K562 (cell line): ENCODE results near the gene SH3BP5L. TPM values are rescaled to one million over a fixed set of nuclear protein-coding genes. Genes with fewer than 3 reads are reported as not detected.

Source experiments
- ADNP ChIP-seq: fragments of 200-800 bp; sonication (Bioruptor generic); IDR thresholded peaks from 2 replicates; pipeline ENCODE4 v1.6.1; 2016; ENCODE audit warnings: missing genetic modification characterization, missing compliant biosample characterization
- CBX2 ChIP-seq: fragments of 200-600 bp; sonication (generic); IDR thresholded peaks from one replicate; pipeline ENCODE4 v1.6.1; 2012; ENCODE audit warnings: mild to moderate bottlenecking, low read length, inconsistent platforms; ENCODE audit not compliant: insufficient read depth, poor library complexity, severe bottlenecking
- CCNT2 ChIP-seq: IDR thresholded peaks from 2 replicates; pipeline ENCODE4 v1.6.1; 2011; ENCODE audit warnings: borderline replicate concordance, low read depth, mild to moderate bottlenecking, moderate library complexity, mixed read lengths, low read length; ENCODE audit not compliant: insufficient read length; ENCODE audit errors: extremely low read depth
- HCFC1 ChIP-seq: IDR thresholded peaks from 2 replicates; pipeline ENCODE4 v1.6.1; 2012; ENCODE audit warnings: low read depth, low read length, improper control_type of control experiment
- POLR2G ChIP-seq: fragments of 200-400 bp; formaldehyde crosslinking; IDR thresholded peaks from 2 replicates; pipeline ENCODE4 v1.6.1; 2017; ENCODE audit warnings: low read depth, mild to moderate bottlenecking, antibody characterized with exemption, low read length, moderate library complexity
- YY1 ChIP-seq, 3 experiments: IDR thresholded peaks; 2 replicates each; pipeline ENCODE4 v1.6.1; 2011; ENCODE audit warnings: low read length in 2 of 3, mild to moderate bottlenecking in 2 of 3, moderate library complexity in 2 of 3, borderline replicate concordance in 1 of 3, control low read depth in 1 of 3, low read depth in 1 of 3; ENCODE audit not compliant: insufficient read depth in 3 of 3, insufficient replicate concordance in 2 of 3, control insufficient read depth in 1 of 3, insufficient read length in 1 of 3; ENCODE audit errors: extremely low read depth in 1 of 3
- ZSCAN32 ChIP-seq: fragments of 450-650 bp; formaldehyde crosslinking; IDR thresholded peaks from 2 replicates; pipeline ENCODE4 v1.4.0; 2020; ENCODE audit warnings: mild to moderate bottlenecking, moderate library complexity
- polyA plus RNA-seq, 8 experiments: library from polyadenylated mRNA; depleted of rRNA in 4 of 8; stranded (reverse) in 5 of 8; unstranded in 3 of 8; fragments of >200 nt; fragmentation: Nextera tagmentation in 2 of 8; fragmentation: Illumina TruSeq in 1 of 8; extraction: Ambion mirVana in 2 of 8; extraction: Trizol in 1 of 8; gene quantifications; 2 replicates each; pipeline versions ENCODE4 v1.2.1 to v1.2.3, GENCODE V29; 2011 to 2014; ENCODE audit warnings: inconsistent platforms in 1 of 8, missing spikeins in 1 of 8
- total RNA-seq, 7 experiments: library from RNA; depleted of rRNA in 6 of 7; stranded (reverse); fragments of >200 nt in 6 of 7; fragmentation: Illumina TruSeq in 2 of 7; extraction: Trizol in 2 of 7; gene quantifications; 2 replicates each; pipeline versions ENCODE4 v1.2.1 to v1.2.3, GENCODE V29; 2011 to 2021; ENCODE audit warnings: low replicate concordance in 1 of 7
- TF ChIP-seq, protein P1 (sequence below): fragments of 250-450 bp; sonication (Bioruptor Pico); IDR thresholded peaks from 2 replicates; pipeline ENCODE4 v1.8.0; 2022; ENCODE audit warnings: inconsistent platforms
- TF ChIP-seq, protein P2 (sequence below): fragments of 250-450 bp; sonication (Bioruptor Pico); IDR thresholded peaks from 2 replicates; pipeline ENCODE4 v1.4.0; 2020; ENCODE audit warnings: mild to moderate bottlenecking, moderate library complexity, borderline replicate concordance
- TF ChIP-seq, protein P3 (sequence below): sonication (generic); formaldehyde crosslinking; IDR thresholded peaks from 2 replicates; pipeline ENCODE4 v1.8.0; 2022; ENCODE audit warnings: mild to moderate bottlenecking, missing genetic modification reagents
- TF ChIP-seq, protein P4 (sequence below): fragments of 450-650 bp; conservative IDR thresholded peaks from 2 replicates; pipeline ENCODE4 v1.6.1; 2016; ENCODE audit warnings: missing genetic modification characterization, low read depth, mild to moderate bottlenecking, control low read depth, missing compliant biosample characterization
- TF ChIP-seq, protein P5 (sequence below): fragments of 450-650 bp; formaldehyde crosslinking; IDR thresholded peaks from 2 replicates; pipeline ENCODE4 v1.4.0; 2020; ENCODE audit warnings: mild to moderate bottlenecking, moderate library complexity
- TF ChIP-seq, protein P6 (sequence below), 3 experiments: IDR thresholded peaks in 2 of 3; conservative IDR thresholded peaks in 1 of 3; 2 replicates each; pipeline ENCODE4 v1.5.1; 2011 to 2012; ENCODE audit warnings: low read length in 3 of 3, mild to moderate bottlenecking in 3 of 3, control low read depth in 2 of 3, improper control_type of control experiment in 1 of 3, inconsistent platforms in 1 of 3, low read depth in 1 of 3, mixed read lengths in 1 of 3, moderate library complexity in 1 of 3; ENCODE audit not compliant: insufficient read depth in 2 of 3

The SH3BP5L gene
- total and polyA plus RNA-seq, 9 of the 15 experiments (the other 6 are each of a cell fraction or from before 2014, with no cell fraction given): 1.9 to 26.5 (median 15.8) TPM

DNA sequence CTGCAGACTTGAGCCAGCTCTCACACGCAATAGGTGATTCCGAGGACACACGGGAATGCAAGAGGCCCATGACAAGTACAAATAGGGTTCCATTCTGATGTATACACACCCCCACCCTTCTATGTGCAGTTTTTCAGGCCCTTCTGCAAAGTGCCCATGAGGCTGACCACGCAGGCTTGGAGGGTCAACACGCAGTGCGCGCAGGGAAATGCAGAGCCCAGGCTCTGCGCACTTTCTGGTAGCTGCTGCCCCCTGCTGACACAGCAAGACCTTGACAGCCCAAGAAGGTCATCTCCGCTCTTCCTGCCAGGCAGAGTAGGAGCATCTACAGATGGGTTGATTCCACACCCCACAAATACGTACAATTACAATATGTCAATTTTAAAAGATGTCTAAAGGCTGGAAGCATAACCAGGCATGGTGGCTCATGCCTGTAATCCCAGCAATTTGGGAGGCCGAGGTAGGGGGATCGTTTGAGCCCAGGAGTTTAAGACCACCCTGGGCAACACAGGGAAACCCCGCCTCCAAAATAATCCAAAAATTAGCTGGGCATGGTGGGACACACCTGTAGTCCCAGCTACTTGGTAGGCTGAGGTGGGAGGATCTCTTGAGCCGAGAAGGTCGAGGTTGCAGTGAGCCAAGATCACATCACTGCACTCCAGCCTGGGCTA lies 18.5 kb downstream of the SH3BP5L start (continued):
- peak; percentile 37; the same call in 1 of the 2 replicates for TF ChIP-seq HCFC1
- TF ChIP-seq, protein P1, sequence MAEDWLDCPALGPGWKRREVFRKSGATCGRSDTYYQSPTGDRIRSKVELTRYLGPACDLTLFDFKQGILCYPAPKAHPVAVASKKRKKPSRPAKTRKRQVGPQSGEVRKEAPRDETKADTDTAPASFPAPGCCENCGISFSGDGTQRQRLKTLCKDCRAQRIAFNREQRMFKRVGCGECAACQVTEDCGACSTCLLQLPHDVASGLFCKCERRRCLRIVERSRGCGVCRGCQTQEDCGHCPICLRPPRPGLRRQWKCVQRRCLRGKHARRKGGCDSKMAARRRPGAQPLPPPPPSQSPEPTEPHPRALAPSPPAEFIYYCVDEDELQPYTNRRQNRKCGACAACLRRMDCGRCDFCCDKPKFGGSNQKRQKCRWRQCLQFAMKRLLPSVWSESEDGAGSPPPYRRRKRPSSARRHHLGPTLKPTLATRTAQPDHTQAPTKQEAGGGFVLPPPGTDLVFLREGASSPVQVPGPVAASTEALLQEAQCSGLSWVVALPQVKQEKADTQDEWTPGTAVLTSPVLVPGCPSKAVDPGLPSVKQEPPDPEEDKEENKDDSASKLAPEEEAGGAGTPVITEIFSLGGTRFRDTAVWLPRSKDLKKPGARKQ (CRISPR knock-in tag): 0 out of 2 replicates have a peak, but pooled peaks have one; percentile 20
- TF ChIP-seq POLR2G: no peak
- TF ChIP-seq, protein P2, sequence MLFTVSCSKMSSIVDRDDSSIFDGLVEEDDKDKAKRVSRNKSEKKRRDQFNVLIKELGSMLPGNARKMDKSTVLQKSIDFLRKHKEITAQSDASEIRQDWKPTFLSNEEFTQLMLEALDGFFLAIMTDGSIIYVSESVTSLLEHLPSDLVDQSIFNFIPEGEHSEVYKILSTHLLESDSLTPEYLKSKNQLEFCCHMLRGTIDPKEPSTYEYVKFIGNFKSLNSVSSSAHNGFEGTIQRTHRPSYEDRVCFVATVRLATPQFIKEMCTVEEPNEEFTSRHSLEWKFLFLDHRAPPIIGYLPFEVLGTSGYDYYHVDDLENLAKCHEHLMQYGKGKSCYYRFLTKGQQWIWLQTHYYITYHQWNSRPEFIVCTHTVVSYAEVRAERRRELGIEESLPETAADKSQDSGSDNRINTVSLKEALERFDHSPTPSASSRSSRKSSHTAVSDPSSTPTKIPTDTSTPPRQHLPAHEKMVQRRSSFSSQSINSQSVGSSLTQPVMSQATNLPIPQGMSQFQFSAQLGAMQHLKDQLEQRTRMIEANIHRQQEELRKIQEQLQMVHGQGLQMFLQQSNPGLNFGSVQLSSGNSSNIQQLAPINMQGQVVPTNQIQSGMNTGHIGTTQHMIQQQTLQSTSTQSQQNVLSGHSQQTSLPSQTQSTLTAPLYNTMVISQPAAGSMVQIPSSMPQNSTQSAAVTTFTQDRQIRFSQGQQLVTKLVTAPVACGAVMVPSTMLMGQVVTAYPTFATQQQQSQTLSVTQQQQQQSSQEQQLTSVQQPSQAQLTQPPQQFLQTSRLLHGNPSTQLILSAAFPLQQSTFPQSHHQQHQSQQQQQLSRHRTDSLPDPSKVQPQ (CRISPR knock-in tag): no peak
- no peak for TF ChIP-seq YY1 (IDR thresholded peaks at IDR 0.05; ENCODE audit: borderline replicate concordance in 1 of 3, control insufficient read depth in 1 of 3, extremely low read depth in 1 of 3, insufficient read depth in 3 of 3, insufficient read length in 1 of 3, insufficient replicate concordance in 2 of 3, low read depth in 1 of 3, low read length in 2 of 3)
- TF ChIP-seq, protein P3, sequence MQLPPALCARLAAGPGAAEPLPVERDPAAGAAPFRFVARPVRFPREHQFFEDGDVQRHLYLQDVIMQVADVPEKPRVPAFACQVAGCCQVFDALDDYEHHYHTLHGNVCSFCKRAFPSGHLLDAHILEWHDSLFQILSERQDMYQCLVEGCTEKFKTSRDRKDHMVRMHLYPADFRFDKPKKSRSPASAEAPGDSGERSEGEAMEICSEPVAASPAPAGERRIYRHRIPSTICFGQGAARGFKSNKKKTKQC (CRISPR knock-in tag): no peak
- no peak for TF ChIP-seq ZSCAN32
- TF ChIP-seq, protein P4, sequence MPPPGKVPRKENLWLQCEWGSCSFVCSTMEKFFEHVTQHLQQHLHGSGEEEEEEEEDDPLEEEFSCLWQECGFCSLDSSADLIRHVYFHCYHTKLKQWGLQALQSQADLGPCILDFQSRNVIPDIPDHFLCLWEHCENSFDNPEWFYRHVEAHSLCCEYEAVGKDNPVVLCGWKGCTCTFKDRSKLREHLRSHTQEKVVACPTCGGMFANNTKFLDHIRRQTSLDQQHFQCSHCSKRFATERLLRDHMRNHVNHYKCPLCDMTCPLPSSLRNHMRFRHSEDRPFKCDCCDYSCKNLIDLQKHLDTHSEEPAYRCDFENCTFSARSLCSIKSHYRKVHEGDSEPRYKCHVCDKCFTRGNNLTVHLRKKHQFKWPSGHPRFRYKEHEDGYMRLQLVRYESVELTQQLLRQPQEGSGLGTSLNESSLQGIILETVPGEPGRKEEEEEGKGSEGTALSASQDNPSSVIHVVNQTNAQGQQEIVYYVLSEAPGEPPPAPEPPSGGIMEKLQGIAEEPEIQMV (tag): no peak
- TF ChIP-seq, protein P5, sequence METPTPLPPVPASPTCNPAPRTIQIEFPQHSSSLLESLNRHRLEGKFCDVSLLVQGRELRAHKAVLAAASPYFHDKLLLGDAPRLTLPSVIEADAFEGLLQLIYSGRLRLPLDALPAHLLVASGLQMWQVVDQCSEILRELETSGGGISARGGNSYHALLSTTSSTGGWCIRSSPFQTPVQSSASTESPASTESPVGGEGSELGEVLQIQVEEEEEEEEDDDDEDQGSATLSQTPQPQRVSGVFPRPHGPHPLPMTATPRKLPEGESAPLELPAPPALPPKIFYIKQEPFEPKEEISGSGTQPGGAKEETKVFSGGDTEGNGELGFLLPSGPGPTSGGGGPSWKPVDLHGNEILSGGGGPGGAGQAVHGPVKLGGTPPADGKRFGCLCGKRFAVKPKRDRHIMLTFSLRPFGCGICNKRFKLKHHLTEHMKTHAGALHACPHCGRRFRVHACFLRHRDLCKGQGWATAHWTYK (CRISPR knock-in tag): 0 out of 2 replicates have a peak, but pooled peaks have one; percentile 37
- TF ChIP-seq CCNT2: no peak
- no peak for TF ChIP-seq CBX2
- no peak for TF ChIP-seq ADNP
- TF ChIP-seq, protein P6, sequence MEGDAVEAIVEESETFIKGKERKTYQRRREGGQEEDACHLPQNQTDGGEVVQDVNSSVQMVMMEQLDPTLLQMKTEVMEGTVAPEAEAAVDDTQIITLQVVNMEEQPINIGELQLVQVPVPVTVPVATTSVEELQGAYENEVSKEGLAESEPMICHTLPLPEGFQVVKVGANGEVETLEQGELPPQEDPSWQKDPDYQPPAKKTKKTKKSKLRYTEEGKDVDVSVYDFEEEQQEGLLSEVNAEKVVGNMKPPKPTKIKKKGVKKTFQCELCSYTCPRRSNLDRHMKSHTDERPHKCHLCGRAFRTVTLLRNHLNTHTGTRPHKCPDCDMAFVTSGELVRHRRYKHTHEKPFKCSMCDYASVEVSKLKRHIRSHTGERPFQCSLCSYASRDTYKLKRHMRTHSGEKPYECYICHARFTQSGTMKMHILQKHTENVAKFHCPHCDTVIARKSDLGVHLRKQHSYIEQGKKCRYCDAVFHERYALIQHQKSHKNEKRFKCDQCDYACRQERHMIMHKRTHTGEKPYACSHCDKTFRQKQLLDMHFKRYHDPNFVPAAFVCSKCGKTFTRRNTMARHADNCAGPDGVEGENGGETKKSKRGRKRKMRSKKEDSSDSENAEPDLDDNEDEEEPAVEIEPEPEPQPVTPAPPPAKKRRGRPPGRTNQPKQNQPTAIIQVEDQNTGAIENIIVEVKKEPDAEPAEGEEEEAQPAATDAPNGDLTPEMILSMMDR (IDR thresholded peaks at IDR 0.05 in 2 of 3, conservative IDR thresholded peaks at IDR 0.05 in 1 of 3; ENCODE audit: insufficient read depth in 2 of 3, low read depth in 1 of 3, low read length in 3 of 3): peak; percentile 88 to 94 (median 92)
